ENCODE data around the gene GFOD2. TPM values are rescaled to one million over a fixed set of nuclear protein-coding genes. Genes with fewer than 3 reads are reported as not detected.

The GFOD2 gene
- total and polyA plus RNA-seq, 7 donors: 8.0 to 17.3 (median 11.3) TPM

GRCh38 chr16:67658849-67659674 is 60.1 kb downstream of the GFOD2 start:
- TF ChIP-seq, protein P1, sequence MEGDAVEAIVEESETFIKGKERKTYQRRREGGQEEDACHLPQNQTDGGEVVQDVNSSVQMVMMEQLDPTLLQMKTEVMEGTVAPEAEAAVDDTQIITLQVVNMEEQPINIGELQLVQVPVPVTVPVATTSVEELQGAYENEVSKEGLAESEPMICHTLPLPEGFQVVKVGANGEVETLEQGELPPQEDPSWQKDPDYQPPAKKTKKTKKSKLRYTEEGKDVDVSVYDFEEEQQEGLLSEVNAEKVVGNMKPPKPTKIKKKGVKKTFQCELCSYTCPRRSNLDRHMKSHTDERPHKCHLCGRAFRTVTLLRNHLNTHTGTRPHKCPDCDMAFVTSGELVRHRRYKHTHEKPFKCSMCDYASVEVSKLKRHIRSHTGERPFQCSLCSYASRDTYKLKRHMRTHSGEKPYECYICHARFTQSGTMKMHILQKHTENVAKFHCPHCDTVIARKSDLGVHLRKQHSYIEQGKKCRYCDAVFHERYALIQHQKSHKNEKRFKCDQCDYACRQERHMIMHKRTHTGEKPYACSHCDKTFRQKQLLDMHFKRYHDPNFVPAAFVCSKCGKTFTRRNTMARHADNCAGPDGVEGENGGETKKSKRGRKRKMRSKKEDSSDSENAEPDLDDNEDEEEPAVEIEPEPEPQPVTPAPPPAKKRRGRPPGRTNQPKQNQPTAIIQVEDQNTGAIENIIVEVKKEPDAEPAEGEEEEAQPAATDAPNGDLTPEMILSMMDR (IDR thresholded peaks at IDR 0.05): no peak
- Histone ChIP-seq H3K9me3 (no peaks in the 10 kb centered on the region), H3K4me3 (peak overlapping the region; percentile 91), H3K27ac (no peak overlapping the region), H3K36me3 (ENCODE audit: insufficient read depth in 1 of 2, low read depth in 1 of 2) (peaks cover 0 to 26% of the 10 kb centered on the region in 2 donors), H3K27me3 (ENCODE audit: insufficient read depth in 3 of 3, low read length in 2 of 3) (peaks cover 0 to 9% (median 9%) of the 10 kb centered on the region in 3 donors), H3K4me1 (peaks cover 16% of the 10 kb centered on the region)
- intact Hi-C loops (cut with DNase I): loop anchor here in 1 of 2 donors (5.0 kb wide), 1 partner anchor 92 kb away; no protein-coding TSS in a partner anchor
- no peak for DNase-seq
- 34 to 44% (median 37%) methylated on average over 19 to 21 of the region's 21 CpGs for WGBS, 3 donors
- ATAC-seq: no peak

- no peak for ATAC-seq
- WGBS, 3 donors: 89 to 92% (median 92%) methylated on average over 17 to 18 of the region's 18 CpGs
- Histone ChIP-seq H3K4me3 (no peak overlapping the region), H3K36me3 (ENCODE audit: insufficient read depth in 1 of 2, low read depth in 1 of 2) (peaks cover 0 to 15% of the 10 kb centered on the region in 2 donors), H3K27me3 (ENCODE audit: insufficient read depth in 3 of 3, low read length in 2 of 3) (peaks cover 0 to 20% (median 17%) of the 10 kb centered on the region in 3 donors), H3K9me3 (no peaks in the 10 kb centered on the region), H3K4me1 (peaks cover 16% of the 10 kb centered on the region), H3K27ac (no peak overlapping the region)
- TF ChIP-seq, protein P1 (IDR thresholded peaks at IDR 0.05): no peak
- intact Hi-C loops (cut with DNase I): loop anchor here in 1 of 2 donors (2.0 to 5.0 kb wide), 2 partner anchors 21 to 91 kb away; no protein-coding TSS in a partner anchor
- no peak for DNase-seq
Measured at GRCh38 chr16:67657751-67658518, 61.2 kb downstream of the GFOD2 start.

- DNase-seq: no peak
- no peak for ATAC-seq
- Histone ChIP-seq H3K27ac (no peak overlapping the region), H3K9me3 (no peaks in the 10 kb centered on the region), H3K4me3 (no peak overlapping the region), H3K27me3 (ENCODE audit: insufficient read depth in 3 of 3, low read length in 2 of 3) (peaks cover 0 to 28% (median 23%) of the 10 kb centered on the region in 3 donors), H3K4me1 (peaks cover 16% of the 10 kb centered on the region), H3K36me3 (ENCODE audit: insufficient read depth in 1 of 2, low read depth in 1 of 2) (peaks cover 0 to 8% of the 10 kb centered on the region in 2 donors)
- intact Hi-C loops (cut with DNase I): loop anchor here in 1 of 2 donors (2.0 to 5.0 kb wide), 2 partner anchors 20 to 90 kb away; no protein-coding TSS in a partner anchor
- WGBS, 3 donors: 85 to 90% (median 88%) methylated on average over 16 of the region's 16 CpGs
- TF ChIP-seq, protein P1 (IDR thresholded peaks at IDR 0.05): no peak
Measured at GRCh38 chr16:67657017-67657608, 62.0 kb downstream of the GFOD2 start.

- TF ChIP-seq, protein P1 (IDR thresholded peaks at IDR 0.05): no peak
- peaks cover 0 to 34% (median 29%) of the 10 kb centered on the region in 3 donors for H3K27me3 ChIP-seq (ENCODE audit: insufficient read depth in 3 of 3, low read length in 2 of 3)
- no peaks in the 10 kb centered on the region for H3K9me3 ChIP-seq
- ATAC-seq (no peak), DNase-seq (no peak)
- peaks cover 13% of the 10 kb centered on the region for H3K4me1 ChIP-seq
- 73 to 86% (median 77%) methylated on average over 8 to 9 of the region's 9 CpGs for whole genome bisulfite sequencing, 3 donors
- intact Hi-C loops (cut with DNase I): loop anchor here in 1 of 2 donors (2.0 to 5.0 kb wide), 2 partner anchors 20 to 89 kb away; no protein-coding TSS in a partner anchor
- no peak overlapping the region for H3K4me3 ChIP-seq
- H3K36me3 ChIP-seq (ENCODE audit: insufficient read depth in 1 of 2, low read depth in 1 of 2): peaks cover 0 to 8% of the 10 kb centered on the region in 2 donors
- H3K27ac ChIP-seq: no peak overlapping the region
Measured at GRCh38 chr16:67656344-67657016, 62.6 kb downstream of the GFOD2 start.

Data from psoas muscle (tissue), 8 donors.